NCI-H1436 (cell line): ENCODE results near the gene PEAK1.
A peak's percentile ranks its signal among the peaks of the same experiment; 100 is the strongest.
"Not testable (repeated sequence)": the region's sequence is repeated elsewhere in the genome, so short reads cannot be mapped to it uniquely, and the experiment has no call there.

Experiments used
- DNase-seq: peaks from one replicate; lab custom pipeline; 2025; lab: John Stamatoyannopoulos, UW

The PEAK1 gene

DNA sequence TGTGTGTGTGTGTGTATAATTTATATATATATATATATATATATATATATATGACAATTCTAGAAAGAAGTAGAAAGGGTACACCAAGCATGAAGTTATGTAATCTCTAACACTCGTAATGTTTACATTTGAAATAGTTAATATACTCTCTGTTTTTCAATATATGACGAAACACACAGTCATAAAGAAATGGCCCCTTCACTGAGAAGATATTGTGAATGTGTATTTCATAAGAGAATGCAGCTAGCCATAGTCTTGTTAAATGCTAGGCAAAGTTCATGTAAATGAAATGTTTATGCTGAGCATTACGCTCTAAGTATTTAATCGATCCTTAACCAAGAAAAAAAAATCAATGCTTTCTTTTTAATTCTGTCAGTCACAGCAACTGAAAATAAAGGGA is 194.3 kb downstream of the PEAK1 start:
- no peak for DNase-seq

DNA sequence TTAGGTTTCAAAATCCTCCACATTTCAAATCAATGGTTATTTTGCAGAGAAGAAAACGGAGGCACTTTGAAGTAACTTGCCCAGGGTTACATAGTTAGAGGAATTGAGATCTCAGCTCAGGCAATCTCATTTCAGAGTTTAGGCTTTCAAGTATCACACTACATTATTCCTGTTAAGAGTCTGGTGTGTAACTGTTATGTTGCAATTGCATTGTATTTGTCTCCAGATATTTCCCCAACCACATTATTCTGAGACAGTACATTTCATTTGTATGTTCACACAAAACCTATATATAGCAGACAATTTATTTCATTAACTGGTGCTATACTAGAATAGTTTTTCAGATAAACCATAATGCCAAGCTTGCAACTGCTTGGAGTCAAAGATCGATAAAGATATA is 194.8 kb downstream of the PEAK1 start:
- DNase-seq = no peak

DNA sequence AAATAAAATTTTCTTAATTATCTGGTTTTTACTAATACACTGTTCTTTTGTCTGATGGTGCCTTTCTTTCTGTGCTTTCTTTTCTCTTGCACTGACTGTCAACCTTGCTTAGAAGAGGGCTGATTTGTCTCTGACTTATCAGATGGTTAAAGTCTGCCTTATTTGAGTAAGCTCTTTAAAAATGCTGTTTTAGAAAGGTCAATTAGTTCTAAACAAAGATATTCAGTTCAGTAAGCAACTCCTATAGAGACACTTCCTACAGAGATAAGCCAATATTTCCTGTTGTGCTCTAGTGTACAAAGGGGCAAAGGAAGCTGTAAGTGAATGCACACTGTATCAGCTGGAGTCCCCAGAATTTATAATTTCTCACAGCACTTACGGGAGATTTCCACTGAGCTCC is 195.6 kb downstream of the PEAK1 start:
- no peak for DNase-seq

DNA sequence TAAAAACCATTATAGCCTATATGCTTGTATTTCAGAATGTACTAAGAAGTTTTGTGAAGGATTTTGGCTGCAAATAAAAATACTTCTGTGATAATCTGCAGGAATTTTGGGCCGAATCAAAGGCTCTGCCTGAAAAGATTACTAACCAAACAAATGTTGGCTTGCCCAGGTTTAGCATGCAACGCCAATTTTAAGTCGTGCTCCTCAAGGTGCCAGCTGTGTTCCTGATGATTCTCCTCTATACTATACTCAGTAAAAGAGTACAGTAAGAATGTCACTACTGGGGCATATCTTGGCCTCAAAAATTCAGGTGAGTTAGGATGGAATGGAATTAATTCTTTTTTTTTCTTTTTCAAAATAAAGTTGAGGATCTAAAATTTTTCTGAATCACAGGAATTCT is 198.2 kb downstream of the PEAK1 start:
- no peak for DNase-seq

DNA sequence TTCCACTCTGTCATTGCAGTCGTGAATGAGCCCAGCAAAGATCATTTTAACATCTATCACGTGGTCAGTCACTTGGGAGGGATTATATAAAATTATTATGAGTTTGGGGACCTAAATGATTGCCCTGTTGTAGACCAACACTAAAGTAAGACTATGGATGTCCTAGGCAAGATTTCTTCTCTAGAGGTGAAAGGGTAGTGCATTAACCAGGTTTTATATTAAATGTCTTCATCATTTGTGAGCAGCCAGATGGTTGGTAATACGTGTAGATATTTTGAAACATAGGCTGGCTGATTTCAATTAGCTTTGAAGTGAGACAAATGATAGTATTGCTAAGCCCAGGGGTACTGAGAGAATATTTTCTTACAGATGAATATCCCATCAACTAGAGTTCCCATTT is 198.7 kb downstream of the PEAK1 start:
- no peak for DNase-seq

DNA sequence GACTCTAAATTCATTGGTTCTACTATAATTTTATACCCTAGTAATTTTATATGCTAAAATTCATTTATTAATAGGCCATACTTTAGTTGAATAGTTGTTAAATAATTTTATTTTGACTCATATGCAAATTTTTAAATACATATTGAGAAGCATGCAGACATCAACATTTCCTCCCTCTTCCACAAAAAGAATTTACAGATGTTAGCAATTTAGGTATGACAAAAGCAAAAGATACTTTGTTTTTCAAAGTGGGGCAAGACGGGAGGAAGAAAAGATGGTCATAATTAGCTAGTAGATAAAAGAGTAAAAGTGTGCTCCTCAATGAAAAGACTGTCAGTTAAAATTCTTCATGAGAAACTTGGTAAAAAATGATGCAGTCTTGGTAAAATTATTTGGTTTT is 200.1 kb downstream of the PEAK1 start:
- DNase-seq = no peak

DNA sequence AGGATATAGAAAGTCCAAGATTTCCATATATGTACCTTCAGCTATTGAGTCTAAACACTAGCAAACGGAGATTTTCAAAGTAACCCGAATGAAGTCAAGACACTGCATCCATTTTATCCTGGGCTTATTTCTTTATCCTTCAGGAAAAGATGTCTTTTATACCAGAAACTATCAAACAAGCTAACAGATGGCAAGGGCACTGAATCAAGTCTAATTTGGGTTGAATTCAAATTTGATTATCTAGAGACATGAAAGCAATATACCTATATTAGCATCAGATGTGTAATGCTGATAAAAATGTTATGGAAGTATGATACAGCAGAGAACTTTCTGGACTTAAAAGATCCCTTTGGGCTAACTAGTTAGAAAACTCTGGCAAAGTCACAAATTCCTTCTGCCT is 210.7 kb downstream of the PEAK1 start:
- DNase-seq = no peak

DNA sequence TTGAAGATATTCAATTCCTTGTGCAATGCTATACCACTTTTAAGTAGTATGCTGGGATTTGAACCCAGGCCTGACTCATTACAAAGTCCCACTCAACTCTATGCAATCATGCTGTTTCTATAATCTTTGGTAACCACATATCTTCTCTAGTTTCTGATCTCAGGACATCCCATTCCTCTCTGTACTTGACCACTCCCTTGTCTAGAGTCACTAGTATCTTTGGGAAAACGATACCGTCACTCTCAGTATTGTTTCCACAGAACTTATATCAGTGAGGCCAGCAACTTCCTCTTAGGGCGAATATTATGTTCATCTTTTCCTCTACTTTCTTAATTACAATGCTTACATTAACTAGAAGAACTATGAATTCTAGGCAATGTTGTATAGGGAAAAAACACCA is 211.7 kb downstream of the PEAK1 start:
- DNase-seq = no peak

DNA sequence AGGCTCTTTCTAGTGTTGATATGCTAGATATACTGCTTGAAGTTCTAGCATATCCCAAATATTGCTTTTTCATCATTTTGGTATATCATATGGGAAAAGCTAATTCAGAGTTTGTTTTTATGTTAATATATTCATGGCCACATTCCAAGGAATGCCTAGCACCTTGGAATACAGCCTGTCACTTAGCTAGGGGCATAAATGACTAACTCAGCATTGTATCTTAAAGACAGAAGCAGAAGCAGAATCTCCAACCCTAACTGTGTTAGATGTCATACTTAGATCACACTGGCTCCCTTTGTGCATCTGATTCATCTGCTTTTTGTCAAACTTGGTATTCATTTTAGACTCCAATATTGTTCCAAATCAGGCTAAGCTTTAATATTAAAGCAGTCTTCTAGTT is 218.2 kb downstream of the PEAK1 start:
- no peak for DNase-seq

DNA sequence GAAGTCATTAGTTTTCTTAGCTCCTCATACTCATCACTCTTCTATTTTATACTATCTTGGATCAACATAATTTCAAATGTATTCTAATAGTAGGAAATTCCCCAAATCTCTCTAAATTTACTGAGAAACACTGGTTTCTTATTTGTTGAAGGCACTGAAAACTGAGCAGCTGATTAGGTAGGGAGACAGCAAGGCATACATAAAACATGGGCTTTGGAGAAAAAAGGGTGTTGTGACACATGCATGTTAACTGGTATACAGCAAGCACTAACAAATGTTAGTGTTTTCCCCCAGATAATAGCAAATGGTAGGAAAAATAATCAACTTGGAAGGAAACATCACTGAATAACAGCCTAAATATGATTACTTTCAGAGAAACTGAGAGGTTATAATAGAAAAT is 223.5 kb downstream of the PEAK1 start:
- DNase-seq = no peak

DNA sequence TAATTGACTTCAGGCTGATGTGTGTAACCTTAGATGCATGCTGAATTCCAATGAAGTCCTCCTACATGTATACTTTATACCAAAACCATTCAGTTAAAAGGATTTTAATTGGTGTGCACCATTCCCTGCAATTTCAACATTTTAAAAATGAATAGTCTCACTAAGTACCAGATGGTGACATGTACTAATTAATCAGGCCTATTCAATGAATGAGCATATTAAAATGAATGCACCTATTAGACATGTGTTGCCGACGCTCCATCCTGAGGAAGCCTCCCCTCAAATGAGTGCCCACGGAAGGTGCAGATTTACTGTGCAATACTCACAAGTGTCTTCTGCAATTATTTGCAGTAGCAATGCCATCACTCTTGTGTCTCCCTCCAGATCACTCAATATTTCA is 224.3 kb downstream of the PEAK1 start:
- peak; percentile 43 for DNase-seq

DNA sequence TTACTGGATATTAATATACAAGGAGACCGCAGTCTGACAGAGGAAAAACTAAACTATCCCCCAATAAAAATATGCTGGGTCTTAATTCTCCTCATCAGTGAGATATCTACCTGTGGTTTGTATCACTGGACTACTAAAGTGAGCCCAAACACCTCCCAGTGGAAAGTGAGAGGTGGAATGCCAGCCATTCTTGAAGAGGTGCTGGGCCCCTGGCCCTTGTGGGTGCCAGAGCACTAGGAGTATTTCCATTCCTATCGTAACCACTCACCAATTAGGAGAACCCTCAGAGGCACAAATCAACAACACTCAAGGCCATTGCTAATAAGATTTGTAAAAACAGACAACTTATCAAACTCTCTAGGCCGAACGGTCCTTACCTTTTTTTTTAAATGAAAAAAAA is 227.5 kb downstream of the PEAK1 start:
- no peak for DNase-seq

DNA sequence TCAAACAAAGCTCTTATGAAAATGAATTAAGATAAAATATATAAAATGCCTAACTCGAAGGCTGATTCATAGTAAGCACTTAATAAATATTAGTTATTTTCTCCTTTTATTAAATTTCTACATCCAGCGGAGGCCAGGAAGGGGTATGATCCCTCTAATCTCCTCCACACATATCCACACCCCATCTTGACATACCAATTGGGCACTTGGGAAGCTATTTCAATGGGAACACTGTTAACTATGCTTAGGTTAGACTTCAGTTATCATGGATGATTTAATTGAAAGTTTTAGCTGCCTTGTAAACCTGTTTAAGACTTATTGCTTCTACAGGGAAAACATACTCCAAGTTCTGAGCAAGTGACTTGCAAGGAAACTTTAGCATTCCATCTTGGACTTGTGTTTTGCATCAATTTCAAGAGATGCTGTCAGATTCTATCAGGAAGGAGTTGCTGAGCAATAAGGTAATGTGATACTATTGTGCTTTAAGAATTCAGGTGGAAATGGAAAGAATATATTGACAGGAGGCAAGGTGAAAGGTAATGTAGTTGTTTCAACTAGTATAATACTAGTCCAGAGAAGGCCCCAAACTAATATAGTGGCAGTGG is 228.6 kb downstream of the PEAK1 start:
- no peak for DNase-seq

DNA sequence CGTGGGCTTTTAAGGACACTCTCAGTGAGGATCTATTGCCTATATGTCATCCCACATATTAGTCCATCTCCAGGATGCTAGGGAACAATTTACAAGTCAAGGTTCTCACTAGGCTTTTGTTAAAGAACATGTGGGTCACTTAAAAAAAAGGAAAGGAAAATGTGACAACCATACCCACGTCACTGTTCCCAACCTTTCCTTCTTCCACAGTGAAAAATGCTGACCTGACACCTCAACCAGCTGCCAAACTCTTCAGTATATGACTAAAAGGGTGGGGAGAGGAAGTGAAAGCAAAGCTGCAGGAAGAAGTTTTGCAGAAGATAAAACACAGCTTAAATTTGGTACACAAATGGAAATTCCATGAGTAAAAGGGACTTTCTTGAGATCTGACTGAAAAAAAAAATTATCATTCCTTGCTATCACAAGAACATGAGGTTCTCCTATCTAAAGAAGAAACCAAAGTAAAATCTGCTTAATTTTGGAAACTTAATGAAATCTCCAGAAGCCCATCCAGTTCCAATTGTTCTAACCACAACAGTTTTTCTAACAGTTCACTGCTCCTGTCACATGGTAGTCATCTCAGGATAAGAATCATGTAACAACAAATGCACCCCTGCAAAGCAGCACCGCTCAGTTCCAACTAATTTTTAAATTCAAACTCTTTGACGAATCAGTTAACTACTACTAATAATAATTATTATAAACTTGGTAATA is 232.0 kb downstream of the PEAK1 start:
- DNase-seq = no peak

DNA sequence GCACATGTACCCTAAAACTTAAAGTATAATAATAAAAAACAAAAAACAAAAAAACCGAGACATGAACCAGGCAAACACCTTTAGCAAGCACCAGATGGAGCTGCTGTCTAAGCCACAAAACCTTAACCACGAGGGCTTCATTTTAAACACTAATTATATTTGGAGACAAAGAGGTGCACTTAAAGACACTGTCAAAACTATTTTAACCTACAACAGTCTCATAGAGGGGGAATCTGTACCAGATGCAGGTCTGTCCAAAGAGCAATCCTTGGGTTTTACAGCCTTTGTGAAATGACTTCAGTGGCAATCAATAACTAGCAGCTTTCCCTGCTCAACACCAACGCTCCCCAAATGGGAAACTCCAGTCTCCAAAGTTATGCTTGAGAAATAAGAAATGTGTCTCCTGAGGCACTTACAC is 233.3 kb downstream of the PEAK1 start:
- DNase-seq = peak; percentile 20

DNA sequence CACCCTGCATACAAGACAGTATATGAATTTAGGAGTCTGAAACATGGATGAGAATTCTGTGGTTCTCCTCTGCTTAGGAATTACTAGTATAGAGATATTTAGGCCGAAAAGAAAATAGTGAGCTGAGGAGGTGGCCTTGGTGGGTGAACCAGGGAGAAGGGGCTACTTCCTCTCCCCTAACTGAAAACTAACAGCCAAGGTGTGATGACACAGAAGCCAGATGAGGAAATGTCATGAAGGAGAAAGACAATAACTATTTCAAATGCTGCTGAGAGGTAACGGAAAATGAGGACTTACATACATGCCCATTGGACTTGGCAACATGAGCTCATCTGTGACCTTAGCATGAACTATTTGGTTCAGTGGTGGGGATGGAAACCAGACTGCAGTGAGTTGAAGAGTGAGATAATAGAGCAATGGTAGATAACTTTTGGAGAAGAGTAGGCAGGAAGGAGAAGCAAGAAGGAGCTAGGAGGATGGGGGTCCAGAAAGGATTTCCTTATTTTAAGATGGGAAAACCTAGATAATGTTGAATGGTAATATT is 234.6 kb downstream of the PEAK1 start:
- no peak for DNase-seq

DNA sequence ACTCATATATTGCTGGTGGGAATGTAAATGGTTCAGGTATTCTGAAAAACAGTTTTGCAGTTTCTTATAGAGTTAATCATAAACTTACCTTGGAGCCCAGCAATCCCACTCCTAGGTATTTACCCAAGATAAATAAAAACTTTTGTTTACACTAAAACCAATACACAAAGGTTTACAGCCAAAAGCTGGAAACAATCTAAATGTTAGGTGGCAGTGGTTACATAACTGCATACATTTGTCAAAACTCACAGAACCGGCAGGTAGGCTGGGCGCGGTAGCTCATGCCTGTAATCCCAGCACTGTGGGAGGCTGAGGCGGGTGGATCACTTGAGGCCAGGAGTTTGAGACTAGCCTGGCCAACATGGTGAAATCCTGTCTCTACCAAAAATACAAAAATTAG is 235.6 kb downstream of the PEAK1 start:
- DNase-seq = not testable (repeated sequence)

DNA sequence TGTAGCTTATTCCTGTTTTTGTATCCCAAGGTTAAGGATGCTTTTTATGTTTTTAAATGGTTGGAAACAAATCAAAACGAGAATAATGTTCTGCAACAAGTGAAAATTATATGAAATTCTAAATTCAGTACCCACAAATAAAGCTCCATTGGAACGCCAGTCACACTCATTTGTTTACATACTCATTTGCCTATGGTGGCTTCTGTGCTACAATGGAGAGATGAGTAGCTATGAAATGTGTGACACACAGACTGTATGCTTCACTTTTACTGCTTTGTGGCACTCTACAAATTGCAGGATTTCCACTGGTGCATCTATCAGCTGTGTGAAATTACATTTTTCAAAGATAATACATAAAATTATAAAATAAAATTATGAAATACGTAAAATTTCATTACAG is 236.8 kb downstream of the PEAK1 start:
- no peak for DNase-seq

DNA sequence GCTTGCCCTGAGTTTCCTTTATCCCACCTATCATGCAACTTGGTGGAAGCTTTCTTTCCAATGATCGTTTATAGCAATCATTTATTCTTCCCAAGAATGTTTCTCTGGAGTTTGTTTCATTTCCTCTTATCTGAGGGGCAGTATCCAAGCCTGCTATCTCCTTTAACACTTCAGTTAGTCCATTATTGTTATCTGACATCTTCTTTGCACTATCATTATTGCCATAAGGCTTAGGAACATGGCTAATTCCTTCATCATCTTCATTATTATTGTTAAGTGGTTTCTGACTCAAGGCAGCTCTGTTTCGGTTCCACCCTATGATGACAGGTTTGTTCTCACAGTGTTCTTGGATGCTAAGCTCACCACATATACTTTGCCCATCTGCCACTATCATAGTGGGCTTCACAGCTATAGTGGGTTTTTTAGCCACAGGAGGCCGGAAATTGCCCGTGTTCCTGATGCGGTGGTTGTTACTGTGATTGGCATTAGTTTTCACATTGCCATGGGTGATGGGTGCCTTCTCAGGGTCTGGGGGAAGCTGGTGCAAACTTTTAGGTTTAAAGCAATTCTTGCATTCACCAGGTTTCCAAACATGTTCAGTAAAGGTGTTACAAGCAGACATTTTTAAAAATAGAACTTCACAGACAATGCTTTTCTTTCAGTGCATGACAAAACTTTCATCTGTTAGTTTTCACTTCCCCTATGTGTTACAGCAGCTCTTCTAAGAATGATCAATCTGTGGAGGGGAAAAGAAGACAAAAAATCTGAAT is 238.4 kb downstream of the PEAK1 start:
- no peak for DNase-seq

DNA sequence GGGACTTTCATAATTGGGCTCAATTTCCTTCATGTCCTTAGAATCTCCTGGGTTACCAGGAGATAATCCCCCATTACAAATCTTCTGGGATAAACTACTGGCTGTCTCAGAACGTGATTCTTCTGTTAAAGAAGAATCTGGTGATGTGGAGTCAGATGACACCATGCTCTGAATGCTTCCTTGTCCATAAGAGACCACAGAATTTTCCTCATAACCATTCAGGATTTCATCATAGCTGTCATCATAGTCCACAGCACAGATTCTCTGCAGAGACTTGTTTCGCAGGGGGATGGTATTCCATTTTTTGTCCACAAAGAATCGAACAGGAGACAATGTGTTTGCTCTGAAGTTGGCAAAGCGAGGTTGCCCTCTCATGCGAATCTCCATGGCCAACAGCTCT is 239.1 kb downstream of the PEAK1 start:
- no peak for DNase-seq

DNA sequence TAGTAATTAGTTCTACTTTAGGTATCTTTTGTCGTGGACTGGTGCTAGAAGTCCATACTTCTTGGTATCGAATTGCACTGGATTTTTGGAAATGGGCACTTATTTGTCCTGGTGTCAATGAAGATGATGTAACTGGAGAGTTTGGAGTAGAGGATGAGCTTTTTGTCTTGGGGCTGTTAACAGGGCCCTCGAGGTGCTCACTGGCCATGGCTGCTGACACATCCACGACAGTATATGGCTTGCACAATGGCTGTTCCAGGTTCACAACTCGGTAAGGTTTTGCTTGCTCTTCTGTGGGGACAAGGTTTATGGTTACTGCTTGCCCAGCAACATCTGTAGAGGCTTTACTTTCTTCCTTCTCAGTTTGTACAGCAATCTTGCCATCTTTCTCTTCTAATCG is 239.6 kb downstream of the PEAK1 start:
- DNase-seq = no peak

DNA sequence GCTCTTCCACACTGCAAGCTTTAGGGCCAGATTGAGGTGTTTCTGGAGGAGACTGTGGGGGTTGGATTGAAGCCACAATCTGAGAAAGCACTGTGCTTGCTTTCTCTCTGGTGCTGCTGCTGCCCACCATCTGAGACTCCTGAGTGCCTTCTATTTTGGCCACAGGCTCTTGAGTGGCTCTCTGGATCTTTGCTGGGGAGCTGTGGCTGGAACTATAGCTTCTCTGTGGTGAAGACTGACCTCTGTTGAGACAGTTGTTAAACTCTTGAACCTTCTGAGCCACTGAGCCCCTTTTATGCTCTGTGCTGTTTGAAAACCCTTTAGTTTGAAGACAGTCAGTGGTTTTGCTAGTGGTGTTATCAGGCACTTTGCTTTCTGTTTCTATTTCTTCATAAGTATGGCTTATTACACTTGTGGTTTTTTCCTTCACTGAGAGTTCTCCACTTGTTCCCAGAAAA is 240.3 kb downstream of the PEAK1 start:
- DNase-seq = no peak

DNA sequence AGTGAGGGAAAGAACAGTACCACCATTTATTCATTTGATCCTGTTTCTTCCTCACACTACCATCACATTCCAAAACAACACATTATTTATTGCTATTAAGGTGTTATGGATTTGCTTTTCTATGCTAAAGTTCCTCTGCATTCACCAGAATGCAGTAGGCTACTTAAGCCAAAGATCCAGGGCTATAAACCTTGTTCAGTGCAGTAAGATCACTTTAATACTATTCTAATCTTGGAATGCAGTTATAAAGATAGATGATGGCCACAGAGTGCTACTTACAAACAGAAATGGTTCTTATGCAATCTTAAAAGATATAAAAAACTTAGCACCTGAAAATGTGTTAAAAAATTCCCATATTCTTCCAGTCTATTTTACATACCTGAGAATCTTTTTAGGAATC is 241.5 kb downstream of the PEAK1 start:
- no peak for DNase-seq
